ENCODE results near the gene PLIN1. TPM values are rescaled to one million over a fixed set of nuclear protein-coding genes. Genes with fewer than 3 reads are reported as not detected.

Gene PLIN1
- total RNA-seq, 2 donors from 2014 or later, result 13.0 to 277 TPM

- Histone ChIP-seq H3K4me1 (no peaks in the 10 kb centered on the region), H3K9me3 (no peaks in the 10 kb centered on the region), H3K36me3 (replicated peaks in 1 of 2; ENCODE audit: insufficient read depth in 1 of 2, low read depth in 2 of 2) (no peaks in the 10 kb centered on the region), H3K27me3 (no peaks in the 10 kb centered on the region), H3K4me3 (no peak overlapping the region), H3K27ac (no peak overlapping the region)
- TF ChIP-seq CTCF (IDR thresholded peaks at IDR 0.05), result no peak
- TF ChIP-seq POLR2A (IDR thresholded peaks at IDR 0.05), result no peak
- DNase-seq (no peak), ATAC-seq (no peak)
- 90 to 91% methylated on average over 6 to 9 of the region's 9 CpGs for WGBS, 2 donors
- intact Hi-C loops (cut with DNase I), result no loop called here
These were observed 53.5 kb downstream of the PLIN1 start for GRCh38 chr15:89625716-89626115.

GRCh38 chr15:89623165-89623564 lies 56.0 kb downstream of the PLIN1 start:
- Histone ChIP-seq H3K27me3 (no peaks in the 10 kb centered on the region), H3K9me3 (no peaks in the 10 kb centered on the region), H3K36me3 (replicated peaks in 1 of 2; ENCODE audit: insufficient read depth in 1 of 2, low read depth in 2 of 2) (no peaks in the 10 kb centered on the region), H3K4me1 (no peaks in the 10 kb centered on the region), H3K4me3 (no peak overlapping the region), H3K27ac (no peak overlapping the region)
- TF ChIP-seq POLR2A (IDR thresholded peaks at IDR 0.05) (no peak), CTCF (IDR thresholded peaks at IDR 0.05) (no peak)
- WGBS, 2 donors, result 80 to 82% methylated on average over 1 of the region's 1 CpG
- ATAC-seq (no peak), DNase-seq (no peak)
- intact Hi-C loops (cut with DNase I), result no loop called here

GRCh38 chr15:89621547-89621946 lies 57.6 kb downstream of the PLIN1 start:
- H3K4me3 ChIP-seq, result no peak overlapping the region
- no peaks in the 10 kb centered on the region for H3K27me3 ChIP-seq
- WGBS, 2 donors, result 58 to 59% methylated on average over 4 of the region's 4 CpGs
- no peaks in the 10 kb centered on the region for H3K9me3 ChIP-seq
- H3K27ac ChIP-seq, result no peak overlapping the region
- no peaks in the 10 kb centered on the region for H3K4me1 ChIP-seq
- no peaks in the 10 kb centered on the region for H3K36me3 ChIP-seq (replicated peaks in 1 of 2; ENCODE audit: insufficient read depth in 1 of 2, low read depth in 2 of 2)
- DNase-seq (no peak), ATAC-seq (no peak)
- intact Hi-C loops (cut with DNase I), result no loop called here
- TF ChIP-seq POLR2A (IDR thresholded peaks at IDR 0.05) (no peak), CTCF (IDR thresholded peaks at IDR 0.05) (no peak)

- 95 to 99% methylated on average over 4 of the region's 4 CpGs for WGBS, 2 donors
- no peak for DNase-seq
- no peak overlapping the region for H3K27ac ChIP-seq
These were observed 62.9 kb downstream of the PLIN1 start for GRCh38 chr15:89616228-89616627.

More at GRCh38 chr15:89616228-89616627, 62.9 kb downstream of the PLIN1 start:
- Histone ChIP-seq H3K4me3 (no peak overlapping the region), H3K27me3 (no peaks in the 10 kb centered on the region), H3K9me3 (no peaks in the 10 kb centered on the region), H3K36me3 (replicated peaks in 1 of 2; ENCODE audit: insufficient read depth in 1 of 2, low read depth in 2 of 2) (no peaks in the 10 kb centered on the region), H3K4me1 (no peaks in the 10 kb centered on the region)
- ATAC-seq, result no peak
- intact Hi-C loops (cut with DNase I), result no loop called here
- TF ChIP-seq CTCF (IDR thresholded peaks at IDR 0.05) (no peak), POLR2A (IDR thresholded peaks at IDR 0.05) (no peak)

Data from body of pancreas (tissue), 4 donors.